NCI-H2171 treated with DMSO at 0.1 percent for 48 hours (cell line): ENCODE data around the gene HYDIN.

Experiments used
- DNase-seq: peaks from one replicate; lab custom pipeline; 2025; lab: John Stamatoyannopoulos, UW

Gene HYDIN

DNA sequence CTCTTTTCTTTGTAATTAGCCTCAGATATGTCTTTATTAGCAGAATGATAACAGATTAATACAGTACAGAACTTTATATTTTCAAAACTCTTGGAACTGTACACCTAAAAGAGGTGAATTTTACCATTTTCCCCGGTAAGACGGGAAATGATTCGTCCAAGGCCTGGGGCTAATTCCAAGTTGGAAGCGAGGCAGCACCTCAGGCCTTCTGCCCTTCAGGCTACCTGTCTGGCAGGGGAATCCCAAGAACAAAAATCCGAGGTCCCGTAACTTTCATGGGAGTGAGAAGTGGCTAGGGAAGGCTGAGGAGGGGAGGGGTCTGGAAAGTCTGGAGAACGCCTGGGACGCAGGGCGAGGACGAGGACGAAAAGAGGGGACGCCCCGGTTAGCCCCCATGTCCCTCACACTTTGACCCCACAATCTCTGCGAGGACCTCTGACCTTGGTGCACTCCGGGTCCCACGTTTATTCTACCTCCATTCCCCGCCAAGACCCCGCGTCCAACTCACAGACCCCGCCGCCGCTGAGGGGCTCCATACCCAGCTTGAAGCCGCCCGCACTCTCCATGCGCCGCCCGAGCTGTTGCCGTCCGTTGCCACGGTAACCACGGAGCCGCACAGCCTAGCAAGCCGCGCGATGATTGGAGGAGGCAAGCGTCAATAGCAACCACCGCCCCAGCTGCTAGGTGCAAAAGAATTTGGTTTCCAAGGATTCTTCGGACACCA, at the start of gene HYDIN:
HYDIN (minus strand) TSS at position 601 of the 724 bp plus-strand sequence. CDS start 43,827 bp downstream, outside the sequence.
- DNase-seq: peak; percentile 72

DNA sequence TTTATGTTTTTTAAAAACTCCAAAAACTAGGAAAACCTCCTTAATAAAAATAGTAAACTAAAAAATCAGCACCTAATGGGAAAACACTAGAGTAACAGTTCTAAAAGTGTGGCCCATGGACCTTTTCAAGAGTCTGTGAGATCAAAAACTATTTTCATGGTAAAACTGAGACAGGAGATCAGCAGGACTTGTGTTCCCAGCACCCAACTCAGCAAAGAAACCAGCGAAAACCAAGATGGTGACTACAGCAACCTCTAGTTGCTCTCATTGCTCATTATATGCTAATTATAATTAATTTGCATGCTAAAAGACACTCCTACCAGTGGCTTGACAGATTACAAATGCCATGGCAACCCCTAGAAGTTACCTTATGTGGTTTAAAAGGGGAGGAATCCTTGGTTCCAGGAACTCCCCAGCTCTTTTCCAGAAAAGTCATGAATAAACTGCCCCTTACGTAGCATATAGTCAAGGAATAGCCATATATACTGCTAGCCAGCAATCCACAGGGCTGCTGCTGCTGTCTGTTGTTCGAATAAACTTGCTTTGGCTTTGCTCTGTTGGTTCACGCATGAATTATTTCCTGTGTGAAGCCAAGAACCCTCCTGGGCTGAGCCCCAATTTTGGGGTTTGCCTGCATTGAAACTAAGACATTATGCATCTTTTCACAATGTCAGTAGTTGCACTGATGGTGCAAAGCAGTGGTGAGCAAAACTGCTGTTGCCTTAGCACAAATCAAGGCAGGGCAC, 46.2 kb upstream of the HYDIN start:
- no peak for DNase-seq

DNA sequence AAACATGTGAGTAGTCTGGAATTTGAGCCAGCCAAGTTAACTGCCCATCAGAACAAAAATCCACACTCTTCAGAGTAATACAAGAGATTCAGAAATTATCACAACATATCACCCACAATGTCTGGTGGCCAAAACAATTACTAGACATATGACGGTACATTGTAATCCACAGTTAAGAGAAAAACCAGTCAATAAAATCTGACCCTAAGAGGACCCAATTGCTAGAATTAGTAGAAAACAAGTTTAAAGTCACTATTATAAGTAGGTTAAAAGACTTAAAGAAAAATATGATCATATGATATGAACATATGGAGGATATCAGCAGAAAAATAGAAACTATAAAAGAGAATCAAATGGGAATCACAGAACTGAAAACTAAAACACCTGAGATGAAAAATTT, 42.9 kb upstream of the HYDIN start:
- DNase-seq: no peak

DNA sequence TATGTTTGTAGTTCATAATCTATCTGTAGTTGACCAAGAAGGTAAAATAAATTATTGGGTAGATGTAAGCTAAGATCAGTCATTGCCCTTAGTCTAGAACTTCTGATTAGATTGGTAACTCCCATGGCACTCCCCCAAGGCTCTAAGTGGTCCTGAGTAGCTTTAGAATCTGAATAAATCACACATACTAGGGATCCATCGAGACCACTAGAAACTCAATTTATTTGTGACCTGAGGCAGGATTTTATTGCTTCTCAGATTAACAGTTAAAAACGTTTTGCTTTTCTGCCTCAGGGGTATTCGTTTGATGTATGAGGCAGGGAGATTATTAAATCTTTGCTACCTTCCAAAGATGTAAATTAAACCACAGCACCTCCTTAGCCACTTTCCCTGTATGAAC, 33.8 kb upstream of the HYDIN start:
- DNase-seq: no peak

GRCh38 chr16:71263582-71263981, 33.1 kb upstream of the HYDIN start:
- DNase-seq: no peak

DNA sequence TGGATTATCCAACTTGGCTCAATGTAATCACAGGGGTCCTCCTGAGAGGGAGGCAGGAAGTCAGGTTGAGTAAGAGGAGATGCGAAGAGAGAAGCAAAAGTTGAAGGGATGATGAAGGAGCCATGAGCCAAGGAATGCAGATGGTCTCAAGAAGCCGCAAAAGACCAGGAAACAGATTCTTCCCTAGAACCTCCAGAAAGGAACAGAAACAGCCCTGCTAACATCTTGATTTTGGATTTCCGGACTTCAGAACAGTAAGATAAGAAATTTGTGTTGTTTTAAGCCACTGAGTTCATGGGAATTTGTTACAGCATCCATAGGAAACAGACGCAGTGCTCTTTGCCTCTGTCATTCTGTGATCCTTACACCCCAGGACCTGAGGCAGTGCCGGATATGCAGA, 31.9 kb upstream of the HYDIN start:
- no peak for DNase-seq

- DNase-seq: no peak
Observed at GRCh38 chr16:71260995-71261394, 30.5 kb upstream of the HYDIN start.

DNA sequence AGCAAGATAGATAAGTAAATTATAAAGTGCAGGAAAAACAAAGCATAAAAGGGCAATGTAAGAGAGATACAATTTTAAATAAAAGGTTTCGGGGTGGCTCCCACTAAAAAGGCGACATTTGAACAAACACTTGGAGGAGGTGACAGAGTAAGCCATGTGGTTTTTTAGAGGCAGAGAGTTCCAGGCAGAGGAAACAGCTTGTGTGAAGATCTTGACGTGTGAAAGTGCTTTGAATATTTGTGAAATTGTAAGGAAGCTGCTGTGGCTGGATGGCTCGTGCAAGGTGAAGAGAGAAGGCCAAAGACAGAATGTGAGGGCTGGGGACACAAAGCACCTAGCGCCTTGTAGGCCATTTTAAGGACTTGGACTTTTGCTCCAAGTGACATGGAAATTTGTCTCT, 28.6 kb upstream of the HYDIN start:
- no peak for DNase-seq

DNA sequence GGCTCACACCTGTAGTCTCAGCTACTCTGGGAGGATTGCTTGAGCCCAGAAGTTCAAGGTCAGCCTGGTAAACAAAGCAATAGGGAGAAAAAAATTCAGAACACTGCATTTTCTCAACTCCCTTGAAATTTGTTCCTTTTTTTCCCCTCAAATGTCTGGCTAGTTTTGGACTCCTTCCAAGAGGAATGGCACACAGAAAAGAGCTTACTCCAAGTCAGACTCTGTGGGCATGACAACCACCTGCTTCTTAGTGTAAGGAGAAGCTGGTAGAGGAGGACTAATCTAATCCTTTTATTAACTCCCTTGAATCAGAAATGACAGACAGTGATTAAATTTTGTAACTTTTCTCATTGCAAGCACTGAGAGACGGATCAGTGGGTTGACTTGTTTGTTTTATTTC, 27.9 kb upstream of the HYDIN start:
- DNase-seq: peak; percentile 11

GRCh38 chr16:71257768-71258167, 27.2 kb upstream of the HYDIN start:
- no peak for DNase-seq

DNA sequence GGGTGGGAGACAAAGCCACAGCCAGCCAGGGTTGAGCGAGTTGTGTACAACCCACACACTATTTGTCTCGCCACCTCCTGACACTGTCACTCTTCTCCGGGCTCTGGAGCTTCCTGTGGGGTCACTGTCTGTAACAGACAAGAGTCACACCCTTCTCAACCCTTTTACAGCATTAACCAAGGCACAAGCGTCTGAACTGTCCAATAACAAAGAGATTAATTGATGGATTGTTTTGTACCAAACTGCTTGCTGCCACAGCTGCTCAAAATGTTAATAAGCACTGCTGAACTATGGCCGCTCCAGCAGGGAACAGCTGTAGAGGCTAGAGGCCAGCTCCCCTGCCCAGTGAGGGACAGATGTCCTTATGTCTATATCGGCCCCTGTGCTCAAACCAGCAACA, 25.2 kb upstream of the HYDIN start:
- DNase-seq: no peak

DNA sequence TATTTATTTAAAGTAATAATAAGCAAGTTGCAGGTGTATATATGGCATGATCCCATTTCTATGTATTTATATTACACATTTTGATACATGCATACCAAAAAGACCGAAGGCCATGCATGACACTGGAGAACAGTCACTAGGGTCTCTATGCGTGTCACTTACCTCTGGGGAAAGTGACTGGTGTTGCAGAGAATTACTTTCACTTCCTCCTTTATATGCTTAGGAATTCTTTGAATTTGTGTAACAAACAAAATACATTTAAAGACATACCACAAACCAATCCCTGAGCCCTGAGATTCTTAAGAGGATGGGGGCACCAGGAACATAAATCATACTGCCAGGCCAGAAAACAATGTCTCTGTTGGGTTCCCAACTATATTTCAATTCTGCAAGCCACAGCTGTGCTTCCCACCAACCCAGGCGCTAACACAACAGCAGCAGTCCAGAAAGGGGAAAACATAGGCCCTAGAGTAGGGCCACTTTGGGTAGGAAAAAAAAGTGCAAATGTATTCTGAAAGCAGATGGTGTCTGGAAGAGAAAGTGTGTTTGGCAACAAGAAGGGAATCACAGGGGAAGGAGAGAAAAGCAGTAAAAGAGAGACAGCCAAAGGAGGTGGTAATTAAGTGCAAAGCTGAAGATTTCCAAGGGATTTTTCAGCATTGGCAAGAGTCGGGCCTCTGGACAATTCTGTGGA, 24.5 kb upstream of the HYDIN start:
- peak; percentile 88 for DNase-seq

GRCh38 chr16:71250461-71251235, 20.1 kb upstream of the HYDIN start:
- no peak for DNase-seq

- DNase-seq: no peak
Observed at GRCh38 chr16:71249399-71249798, 18.9 kb upstream of the HYDIN start.

DNA sequence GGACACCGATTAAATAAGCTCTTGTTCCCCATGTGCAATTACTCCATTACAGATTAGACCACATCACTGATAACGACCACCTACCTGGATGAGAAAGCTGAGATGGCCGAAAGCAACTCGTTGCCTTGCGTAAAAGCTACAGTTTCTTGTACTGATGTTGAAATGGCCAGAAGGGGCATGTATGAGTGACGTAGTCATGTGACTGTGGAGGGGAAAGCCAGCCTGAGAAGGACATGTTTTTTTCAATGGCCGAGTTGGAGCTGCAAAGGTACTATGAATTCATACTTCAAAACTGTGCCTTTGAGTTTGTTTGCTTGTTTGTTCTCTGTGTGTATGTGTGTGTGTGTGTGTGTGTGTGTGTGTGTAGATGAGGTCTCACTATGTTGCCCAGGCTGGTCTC, 17.0 kb upstream of the HYDIN start:
- DNase-seq: no peak

GRCh38 chr16:71246309-71246708, 15.8 kb upstream of the HYDIN start:
- DNase-seq: no peak

GRCh38 chr16:71244521-71244920, 14.0 kb upstream of the HYDIN start:
- DNase-seq: no peak

- no peak for DNase-seq
Observed at GRCh38 chr16:71242601-71243000, 12.1 kb upstream of the HYDIN start.

- no peak for DNase-seq
Observed at GRCh38 chr16:71242036-71242435, 11.5 kb upstream of the HYDIN start.

- no peak for DNase-seq
Observed at GRCh38 chr16:71229344-71229743, 1.2 kb downstream of the HYDIN start.

GRCh38 chr16:71226229-71227141, 4.0 kb downstream of the HYDIN start:
- no peak for DNase-seq
